ENCODE results near the gene CBX4. TPM values are rescaled to one million over a fixed set of nuclear protein-coding genes. Genes with fewer than 3 reads are reported as not detected.

Gene CBX4
- total and polyA plus RNA-seq, 2 of the 13 experiments (the other 11 are each of a cell fraction or from before 2014, with no cell fraction given): 25.8 to 50.8 TPM

DNA sequence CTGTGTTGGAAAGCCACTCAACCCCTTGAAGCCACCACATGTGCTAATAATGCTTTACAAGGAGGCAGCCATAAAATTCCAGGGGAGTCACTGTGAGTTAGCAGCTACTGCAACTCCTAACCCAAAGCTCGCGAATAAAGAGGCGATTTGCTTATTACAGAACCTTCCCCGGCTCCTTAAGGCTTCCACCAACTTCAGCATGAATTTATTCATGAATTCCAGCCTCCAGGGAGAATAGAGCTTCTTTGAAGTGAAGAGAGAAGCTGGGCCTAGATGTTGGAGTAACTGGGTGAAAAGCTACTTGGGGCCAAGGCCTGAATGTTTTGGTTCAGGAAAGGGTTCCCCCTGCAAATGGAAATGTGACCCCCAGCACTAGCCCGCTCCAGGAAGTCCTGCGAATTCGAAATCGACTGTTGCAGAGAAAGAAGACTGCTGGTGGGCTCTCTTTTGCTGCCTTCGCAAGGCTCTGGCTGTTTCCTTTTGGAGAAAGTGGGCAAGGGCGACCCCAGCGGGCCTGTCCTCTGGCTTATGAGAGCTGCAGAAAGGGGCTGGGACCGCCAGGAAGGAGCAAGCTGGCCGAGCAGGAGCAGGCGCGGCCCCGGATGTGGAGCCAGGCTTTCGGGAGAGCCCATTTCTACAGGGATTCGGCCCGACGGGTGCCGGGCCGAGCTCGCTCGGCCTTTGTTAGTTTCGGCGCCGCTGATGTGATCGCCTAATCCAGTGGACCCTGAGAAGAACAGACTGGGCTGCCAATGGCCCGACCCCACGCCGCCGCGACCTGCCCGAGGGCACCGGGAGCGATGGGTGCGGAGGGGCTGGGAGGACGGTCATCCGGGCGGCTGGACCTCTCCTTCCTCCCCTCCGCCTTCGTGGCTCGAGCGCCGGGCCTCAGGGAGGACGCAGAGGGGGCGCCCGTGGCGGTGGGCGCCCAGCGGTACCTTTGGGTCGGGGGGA, 50.0 kb downstream of the CBX4 start (continued):
- TF ChIP-seq TSC22D2 (CRISPR knock-in tag; IDR thresholded peaks at IDR 0.05; ENCODE audit: borderline replicate concordance) (no peak), BORCS8-MEF2B (CRISPR knock-in tag; IDR thresholded peaks at IDR 0.05) (no peak), RBFOX2 (IDR thresholded peaks at IDR 0.05; ENCODE audit: low read depth, low read length) (no peak), NFE2L2 (IDR thresholded peaks at IDR 0.05; ENCODE audit: low read length) (no peak), ZNF552 (CRISPR knock-in tag; IDR thresholded peaks at IDR 0.05; ENCODE audit: borderline replicate concordance) (peak; percentile 1; the same call in 1 of the 2 replicates), PHF8 (CRISPR knock-in tag; IDR thresholded peaks at IDR 0.05) (no peak; the same call in 1 of the 2 replicates), MTF1 (CRISPR knock-in tag; IDR thresholded peaks at IDR 0.05) (no peak), ERF (CRISPR knock-in tag; IDR thresholded peaks at IDR 0.05) (peak; percentile 21), RBAK (CRISPR knock-in tag; IDR thresholded peaks at IDR 0.05) (no peak), PHB2 (IDR thresholded peaks at IDR 0.05; ENCODE audit: partially characterized antibody) (no peak), KDM6A (CRISPR knock-in tag; IDR thresholded peaks at IDR 0.05; ENCODE audit: low read depth) (no peak), ZNF20 (CRISPR knock-in tag; IDR thresholded peaks at IDR 0.05) (no peak), ZNF883 (CRISPR knock-in tag; IDR thresholded peaks at IDR 0.05; ENCODE audit: not compliant biosample characterization) (no peak), ZNF749 (CRISPR knock-in tag; IDR thresholded peaks at IDR 0.05; ENCODE audit: borderline replicate concordance) (no peak), RARA (CRISPR knock-in tag; IDR thresholded peaks at IDR 0.05) (no peak), EED (CRISPR knock-in tag; IDR thresholded peaks at IDR 0.05) (no peak), STAT5B (CRISPR knock-in tag; IDR thresholded peaks at IDR 0.05) (no peak), ZNF83 (CRISPR knock-in tag; IDR thresholded peaks at IDR 0.05; ENCODE audit: borderline replicate concordance) (no peak), ZBTB1 (CRISPR knock-in tag; IDR thresholded peaks at IDR 0.05; ENCODE audit: borderline replicate concordance) (no peak), NFYC (CRISPR knock-in tag; IDR thresholded peaks at IDR 0.05) (no peak), ZBTB7B (CRISPR knock-in tag; IDR thresholded peaks at IDR 0.05) (no peak), KLF16 (CRISPR knock-in tag; IDR thresholded peaks at IDR 0.05) (no peak), ZNF839 (CRISPR knock-in tag; IDR thresholded peaks at IDR 0.05; ENCODE audit: borderline replicate concordance) (no peak)
- TF ChIP-seq, protein P1, sequence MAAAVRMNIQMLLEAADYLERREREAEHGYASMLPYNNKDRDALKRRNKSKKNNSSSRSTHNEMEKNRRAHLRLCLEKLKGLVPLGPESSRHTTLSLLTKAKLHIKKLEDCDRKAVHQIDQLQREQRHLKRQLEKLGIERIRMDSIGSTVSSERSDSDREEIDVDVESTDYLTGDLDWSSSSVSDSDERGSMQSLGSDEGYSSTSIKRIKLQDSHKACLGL (CRISPR knock-in tag; IDR thresholded peaks at IDR 0.05): no peak
- TF ChIP-seq, protein P2, sequence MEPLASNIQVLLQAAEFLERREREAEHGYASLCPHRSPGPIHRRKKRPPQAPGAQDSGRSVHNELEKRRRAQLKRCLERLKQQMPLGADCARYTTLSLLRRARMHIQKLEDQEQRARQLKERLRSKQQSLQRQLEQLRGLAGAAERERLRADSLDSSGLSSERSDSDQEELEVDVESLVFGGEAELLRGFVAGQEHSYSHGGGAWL (CRISPR knock-in tag; IDR thresholded peaks at IDR 0.05): no peak
- TF ChIP-seq, protein P3, sequence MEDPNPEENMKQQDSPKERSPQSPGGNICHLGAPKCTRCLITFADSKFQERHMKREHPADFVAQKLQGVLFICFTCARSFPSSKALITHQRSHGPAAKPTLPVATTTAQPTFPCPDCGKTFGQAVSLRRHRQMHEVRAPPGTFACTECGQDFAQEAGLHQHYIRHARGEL (CRISPR knock-in tag; IDR thresholded peaks at IDR 0.05): no peak
- TF ChIP-seq, protein P4, sequence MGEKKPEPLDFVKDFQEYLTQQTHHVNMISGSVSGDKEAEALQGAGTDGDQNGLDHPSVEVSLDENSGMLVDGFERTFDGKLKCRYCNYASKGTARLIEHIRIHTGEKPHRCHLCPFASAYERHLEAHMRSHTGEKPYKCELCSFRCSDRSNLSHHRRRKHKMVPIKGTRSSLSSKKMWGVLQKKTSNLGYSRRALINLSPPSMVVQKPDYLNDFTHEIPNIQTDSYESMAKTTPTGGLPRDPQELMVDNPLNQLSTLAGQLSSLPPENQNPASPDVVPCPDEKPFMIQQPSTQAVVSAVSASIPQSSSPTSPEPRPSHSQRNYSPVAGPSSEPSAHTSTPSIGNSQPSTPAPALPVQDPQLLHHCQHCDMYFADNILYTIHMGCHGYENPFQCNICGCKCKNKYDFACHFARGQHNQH (CRISPR knock-in tag; IDR thresholded peaks at IDR 0.05): no peak
- TF ChIP-seq, protein P5, sequence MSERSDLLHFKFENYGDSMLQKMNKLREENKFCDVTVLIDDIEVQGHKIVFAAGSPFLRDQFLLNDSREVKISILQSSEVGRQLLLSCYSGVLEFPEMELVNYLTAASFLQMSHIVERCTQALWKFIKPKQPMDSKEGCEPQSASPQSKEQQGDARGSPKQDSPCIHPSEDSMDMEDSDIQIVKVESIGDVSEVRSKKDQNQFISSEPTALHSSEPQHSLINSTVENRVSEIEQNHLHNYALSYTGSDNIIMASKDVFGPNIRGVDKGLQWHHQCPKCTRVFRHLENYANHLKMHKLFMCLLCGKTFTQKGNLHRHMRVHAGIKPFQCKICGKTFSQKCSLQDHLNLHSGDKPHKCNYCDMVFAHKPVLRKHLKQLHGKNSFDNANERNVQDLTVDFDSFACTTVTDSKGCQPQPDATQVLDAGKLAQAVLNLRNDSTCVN (CRISPR knock-in tag; IDR thresholded peaks at IDR 0.05; ENCODE audit: borderline replicate concordance): no peak
